Measurements from ENCODE around the gene SLC35B2.

Gene SLC35B2

DNA sequence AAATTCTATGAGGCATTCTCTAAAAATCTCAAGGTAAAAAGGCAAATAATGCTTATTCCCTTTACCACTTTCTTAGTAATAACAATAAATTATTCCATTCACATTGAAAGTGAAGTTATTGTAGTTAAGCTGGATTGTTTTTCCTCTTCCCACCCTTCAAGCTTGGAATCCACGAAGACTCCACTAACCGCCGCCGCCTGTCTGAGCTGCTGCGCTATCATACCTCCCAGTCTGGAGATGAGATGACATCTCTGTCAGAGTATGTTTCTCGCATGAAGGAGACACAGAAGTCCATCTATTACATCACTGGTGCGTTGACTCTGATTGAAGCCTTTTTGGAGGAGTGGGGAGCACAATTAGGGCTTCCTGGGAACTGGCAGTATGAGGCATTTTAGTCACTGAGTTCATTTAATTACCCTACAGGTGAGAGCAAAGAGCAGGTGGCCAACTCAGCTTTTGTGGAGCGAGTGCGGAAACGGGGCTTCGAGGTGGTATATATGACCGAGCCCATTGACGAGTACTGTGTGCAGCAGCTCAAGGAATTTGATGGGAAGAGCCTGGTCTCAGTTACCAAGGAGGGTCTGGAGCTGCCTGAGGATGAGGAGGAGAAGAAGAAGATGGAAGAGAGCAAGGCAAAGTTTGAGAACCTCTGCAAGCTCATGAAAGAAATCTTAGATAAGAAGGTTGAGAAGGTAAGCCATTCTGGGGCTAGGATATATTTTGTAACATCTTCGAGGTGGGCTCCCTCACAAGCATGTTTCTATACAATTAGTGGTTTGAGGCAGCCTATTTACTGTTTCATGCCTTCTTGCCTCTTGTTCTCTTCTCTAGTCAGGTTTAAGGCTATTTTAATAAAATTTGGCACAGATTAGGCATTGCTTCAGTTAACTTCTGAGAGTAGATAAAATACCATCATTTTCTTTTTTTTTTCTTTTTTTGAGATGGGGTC lies 5.5 kb downstream of the SLC35B2 start:
- no peak for DNase-seq

GRCh38 chr6:44250718-44251123 lies 6.6 kb downstream of the SLC35B2 start:
- no peak for DNase-seq

- DNase-seq: no peak
These were observed 7.1 kb downstream of the SLC35B2 start for GRCh38 chr6:44250067-44250717.

- no peak for DNase-seq
These were observed 8.1 kb downstream of the SLC35B2 start for GRCh38 chr6:44249082-44249748.

DNA sequence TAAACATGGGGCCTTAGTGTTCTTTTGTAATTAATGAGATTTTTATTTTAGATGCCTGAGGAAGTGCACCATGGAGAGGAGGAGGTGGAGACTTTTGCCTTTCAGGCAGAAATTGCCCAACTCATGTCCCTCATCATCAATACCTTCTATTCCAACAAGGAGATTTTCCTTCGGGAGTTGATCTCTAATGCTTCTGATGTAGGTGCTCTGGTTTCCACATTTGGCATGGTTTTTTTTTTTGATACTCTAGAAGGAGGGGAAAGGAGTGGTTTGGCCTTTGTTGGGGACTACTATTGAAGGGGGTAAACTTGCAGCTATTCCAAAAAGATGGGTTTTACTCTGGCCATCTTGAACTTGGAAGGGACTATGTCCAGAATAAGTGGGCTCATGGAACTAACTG lies 8.7 kb downstream of the SLC35B2 start:
- no peak for DNase-seq

DNA sequence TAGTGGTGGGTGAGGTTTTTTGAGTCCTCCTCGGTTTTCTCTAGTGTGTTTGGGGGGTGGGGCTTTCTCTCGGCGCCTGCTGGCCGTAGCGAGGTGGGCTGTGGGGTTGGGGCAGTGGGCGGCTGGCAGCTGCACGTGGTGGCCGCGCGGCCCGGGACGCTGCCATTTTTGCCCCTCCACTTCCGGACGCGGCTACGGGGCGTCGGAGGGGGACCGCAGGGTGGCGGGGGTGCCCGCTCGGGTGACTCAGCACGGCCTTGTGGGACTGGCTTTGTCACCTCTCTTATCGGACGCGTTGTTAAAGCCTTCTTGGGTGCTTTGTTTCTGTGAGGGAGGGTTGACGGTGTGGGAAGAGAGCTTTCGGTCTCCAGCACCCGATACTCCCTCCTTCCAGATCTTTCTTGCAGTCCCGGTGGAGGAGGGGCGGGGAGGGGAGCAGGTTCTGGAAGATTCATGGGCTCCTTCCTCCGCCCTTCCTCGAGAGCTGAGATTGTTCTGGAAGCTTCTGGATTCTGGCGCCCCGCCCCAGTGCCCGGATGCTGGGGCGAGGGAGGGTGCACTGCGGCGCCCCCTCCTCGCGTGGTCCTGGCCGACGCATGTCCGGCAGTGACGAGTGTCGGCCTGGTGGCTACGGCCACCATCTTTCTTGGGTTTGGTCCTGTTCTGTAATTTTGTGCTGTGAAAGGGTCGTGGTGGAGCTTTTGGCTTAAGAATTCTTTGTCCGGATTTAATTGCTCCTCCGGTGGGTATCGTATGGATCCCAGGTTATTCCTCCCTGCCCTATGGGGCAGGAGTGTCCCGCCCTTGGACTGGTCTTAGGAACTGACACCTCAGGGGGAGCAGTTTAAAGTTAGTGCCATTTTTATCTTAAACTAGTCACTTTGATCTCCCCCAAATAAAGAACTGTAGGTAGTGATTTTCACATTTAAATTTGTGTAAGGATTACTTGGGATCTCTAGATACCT lies 9.7 kb downstream of the SLC35B2 start:
- DNase-seq: peak; percentile 85

DNA sequence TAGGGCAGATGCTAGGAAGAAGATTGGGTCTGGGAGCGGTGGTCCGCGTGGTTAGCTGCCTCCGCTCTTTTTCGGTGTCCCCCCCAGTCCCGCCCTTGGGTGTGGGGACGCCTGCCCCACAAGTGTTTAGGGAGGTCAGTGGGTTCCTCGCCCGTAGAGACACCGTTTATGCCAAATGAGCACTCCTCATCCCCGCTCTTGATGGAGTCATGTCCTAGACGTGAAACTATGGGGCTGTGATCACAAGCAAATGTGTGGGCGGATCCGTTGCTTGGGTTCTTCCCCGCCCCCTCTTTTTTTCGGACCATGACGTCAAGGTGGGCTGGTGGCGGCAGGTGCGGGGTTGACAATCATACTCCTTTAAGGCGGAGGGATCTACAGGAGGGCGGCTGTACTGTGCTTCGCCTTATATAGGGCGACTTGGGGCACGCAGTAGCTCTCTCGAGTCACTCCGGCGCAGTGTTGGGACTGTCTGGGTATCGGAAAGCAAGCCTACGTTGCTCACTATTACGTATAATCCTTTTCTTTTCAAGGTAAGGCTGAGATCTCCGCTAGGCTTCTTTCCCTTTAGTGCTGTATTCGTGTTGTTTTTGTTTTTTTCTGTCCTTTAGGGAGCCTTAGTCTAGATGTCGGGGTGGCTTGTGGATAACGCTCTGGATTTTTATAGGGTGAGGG lies 10.5 kb downstream of the SLC35B2 start, which contains the start of gene HSP90AB1:
Gene HSP90AB1 (plus strand): TSS at position 439 of the 675 bp plus-strand sequence. CDS start 1,529 bp downstream, outside the sequence.
- DNase-seq: peak; percentile 90

- peak; percentile 68 for DNase-seq
These were observed 11.2 kb downstream of the SLC35B2 start for GRCh38 chr6:44245912-44246662.

DNA sequence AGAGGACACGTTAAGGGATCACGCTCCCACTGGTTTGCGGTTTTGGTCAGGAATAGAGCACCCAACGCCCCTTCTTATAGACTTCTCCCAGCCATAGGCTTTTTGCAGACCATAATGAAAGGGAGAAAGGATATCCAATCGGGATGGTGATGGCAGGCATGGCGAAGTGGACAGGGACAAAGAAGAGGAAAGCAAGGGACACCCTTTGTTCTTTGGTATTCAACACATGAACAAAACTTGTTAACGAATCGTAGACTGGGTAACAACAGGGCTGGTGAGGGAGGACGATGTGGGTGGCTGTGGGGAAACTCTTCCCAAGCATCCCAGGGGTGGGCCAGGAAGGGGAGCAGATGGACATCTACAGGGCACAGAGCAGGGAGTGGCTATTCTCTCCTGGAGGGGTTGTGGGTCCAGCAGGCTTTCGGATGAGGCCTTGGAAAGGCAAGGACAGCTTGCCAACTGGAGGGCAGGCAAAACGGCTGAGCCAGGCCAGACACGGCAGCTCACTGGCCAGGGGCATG lies 11.9 kb downstream of the SLC35B2 start:
- no peak for DNase-seq

GRCh38 chr6:44243345-44243744 lies 14.0 kb downstream of the SLC35B2 start:
- no peak for DNase-seq

- DNase-seq: no peak
These were observed 18.5 kb downstream of the SLC35B2 start for GRCh38 chr6:44238687-44239350.

DNA sequence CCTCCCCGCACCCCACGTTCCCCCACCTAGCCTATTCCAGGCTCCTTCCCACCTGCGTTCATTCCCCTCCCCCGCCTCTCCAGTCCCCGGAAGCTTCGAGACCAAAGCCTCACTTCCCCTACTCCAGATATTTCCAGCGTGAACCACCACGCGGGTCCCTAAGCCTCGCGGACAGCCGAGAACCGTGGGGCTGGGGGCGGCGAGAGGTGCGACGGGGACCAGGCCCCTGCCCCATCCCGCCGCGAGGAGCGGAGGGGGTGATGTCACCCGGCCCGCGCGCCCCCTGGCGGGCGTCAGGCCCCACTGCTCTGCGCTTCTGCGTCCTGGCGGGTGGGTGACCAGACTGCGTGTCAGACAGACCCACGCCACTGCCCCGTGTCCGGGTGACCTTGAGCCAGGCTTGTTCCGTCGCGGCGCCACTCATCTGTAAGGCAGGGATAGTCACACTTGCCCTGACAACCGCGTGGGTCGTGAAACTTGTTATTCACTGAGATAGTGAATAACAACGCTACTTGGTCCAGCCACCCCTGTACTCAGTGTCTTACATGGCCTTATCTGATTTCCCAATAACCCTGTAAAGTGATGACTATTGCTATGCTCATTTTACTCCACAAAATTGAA lies 19.4 kb downstream of the SLC35B2 start:
- peak; percentile 74 for DNase-seq

GRCh38 chr6:44237021-44237812 lies 20.1 kb downstream of the SLC35B2 start:
- DNase-seq: peak; percentile 49

DNA sequence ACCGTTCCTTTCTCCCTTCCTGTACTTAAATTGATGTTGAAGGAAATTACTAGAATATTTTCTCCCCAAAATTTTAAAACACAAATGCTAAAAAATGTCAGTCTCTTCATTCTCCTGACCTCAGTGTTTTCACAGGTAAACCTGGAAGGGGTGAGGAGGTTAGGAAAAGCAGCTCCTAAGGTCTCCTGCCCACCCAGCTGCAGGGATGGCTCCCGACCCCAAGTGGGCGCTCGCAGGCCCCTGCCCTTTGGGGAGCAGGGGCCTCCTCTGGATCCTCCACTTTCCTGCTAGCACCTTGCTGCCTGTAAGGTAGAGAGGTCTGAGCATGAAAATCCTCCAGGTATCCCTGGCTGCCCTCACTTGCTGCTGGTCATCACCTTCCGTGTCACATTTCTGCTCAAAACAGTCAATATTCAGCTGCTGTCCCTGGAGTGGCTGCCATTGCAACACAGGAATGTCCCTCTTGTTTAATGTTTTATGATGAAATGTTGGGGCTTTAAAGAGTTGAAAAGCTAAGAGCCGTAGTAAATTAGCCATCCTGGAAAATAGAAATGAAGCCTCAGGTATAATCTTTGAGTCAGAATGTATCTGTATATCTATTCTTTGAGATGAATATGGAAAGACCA lies 21.3 kb downstream of the SLC35B2 start:
- DNase-seq: no peak

GRCh38 chr6:44235269-44235668 lies 22.1 kb downstream of the SLC35B2 start:
- DNase-seq: no peak

DNA sequence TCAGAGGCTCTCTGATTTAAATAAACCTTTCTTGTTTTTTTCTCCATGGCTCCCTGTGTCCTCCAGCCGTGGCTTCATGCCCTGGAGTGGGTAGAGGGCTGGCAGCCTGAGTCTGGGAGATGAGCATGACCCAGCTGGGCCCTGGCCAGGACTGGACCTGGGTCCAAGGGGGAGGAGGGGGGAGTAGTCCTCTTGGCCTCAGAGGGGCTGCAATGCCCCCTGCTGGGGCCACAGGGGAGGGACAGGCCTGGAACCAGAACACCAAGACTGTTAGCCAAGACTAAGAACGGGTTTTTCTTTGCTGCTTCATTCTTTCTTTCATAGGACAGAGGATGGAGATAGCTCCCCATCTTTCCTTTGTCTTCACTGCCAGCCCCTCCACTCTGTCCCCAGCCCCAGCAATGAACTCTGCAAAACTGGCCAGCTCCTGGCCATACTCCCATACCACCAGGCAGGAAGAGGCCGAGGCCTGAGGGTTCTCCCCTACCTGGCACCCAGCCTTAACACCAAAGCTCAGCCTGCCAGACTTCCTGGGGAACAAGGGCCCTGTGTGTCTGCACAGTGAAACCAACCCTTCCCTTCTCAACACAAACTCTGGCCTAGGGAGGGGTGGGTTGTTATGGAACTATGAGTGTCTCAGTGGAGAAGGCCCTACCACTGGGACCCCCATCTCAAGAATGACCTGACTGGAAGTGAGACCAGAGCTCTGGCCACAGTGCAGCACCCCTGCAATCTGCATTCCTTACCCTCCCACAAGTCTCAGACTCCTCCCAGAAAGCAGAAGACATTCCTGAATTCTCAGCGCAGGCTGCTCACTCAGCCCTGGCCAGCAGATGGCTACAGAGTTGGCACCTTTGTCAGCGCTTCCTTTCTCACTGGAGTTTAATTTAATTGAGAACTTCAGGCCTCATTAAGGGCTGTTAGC lies 23.0 kb downstream of the SLC35B2 start:
- DNase-seq: no peak

DNA sequence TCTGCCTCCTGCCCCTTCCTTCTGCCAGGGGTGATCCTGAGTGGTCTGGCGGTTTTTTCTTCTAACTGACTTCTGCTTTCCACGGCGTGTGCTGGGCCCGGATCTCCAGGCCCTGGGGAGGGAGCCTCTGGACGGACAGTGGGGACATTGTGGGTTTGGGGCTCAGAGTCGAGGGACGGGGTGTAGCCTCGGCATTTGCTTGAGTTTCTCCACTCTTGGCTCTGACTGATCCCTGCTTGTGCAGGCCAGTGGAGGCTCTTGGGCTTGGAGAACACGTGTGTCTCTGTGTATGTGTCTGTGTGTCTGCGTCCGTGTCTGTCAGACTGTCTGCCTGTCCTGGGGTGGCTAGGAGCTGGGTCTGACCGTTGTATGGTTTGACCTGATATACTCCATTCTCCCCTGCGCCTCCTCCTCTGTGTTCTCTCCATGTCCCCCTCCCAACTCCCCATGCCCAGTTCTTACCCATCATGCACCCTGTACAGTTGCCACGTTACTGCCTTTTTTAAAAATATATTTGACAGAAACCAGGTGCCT lies 23.7 kb downstream of the SLC35B2 start:
- DNase-seq: no peak
